Gastrocnemius medialis (tissue), 4 donors: ENCODE measurements around the gene NELFA.

Source experiments
- CTCF ChIP-seq, 5 experiments: fragments of 450-650 bp in 3 of 5; fragments of 200-600 bp in 2 of 5; sonication (generic) in 2 of 5; IDR thresholded peaks in 4 of 5; conservative IDR thresholded peaks in 1 of 5; 1 replicate in 4 of 5; 2 replicates in 1 of 5; pipeline ENCODE4 v1.5.1; 2016 to 2019; ENCODE audit warnings: antibody characterized with exemption in 5 of 5, mild to moderate bottlenecking in 3 of 5, moderate library complexity in 3 of 5
- POLR2A ChIP-seq, 2 donors: fragments of 450-650 bp; IDR thresholded peaks; one replicate each; pipeline ENCODE4 v1.6.1; 2017; ENCODE audit warnings: antibody characterized with exemption in 2 of 2, mild to moderate bottlenecking in 2 of 2, moderate library complexity in 2 of 2

- TF ChIP-seq CTCF (IDR thresholded peaks at IDR 0.05 in 4 of 5, conservative IDR thresholded peaks at IDR 0.05 in 1 of 5), result no peak
- no peak for TF ChIP-seq POLR2A (IDR thresholded peaks at IDR 0.05)
These were observed 32.7 kb upstream of the NELFA start for GRCh38 chr4:2041239-2042130.
